Stimulated activated effector memory CD8-positive, alpha-beta T cell treated with anti-CD3 and anti-CD28 coated beads, Interleukin-12 subunit alpha, Interleukin-12 subunit beta, amount 100 ng/mL, for 72 hours (primary cell): ENCODE data around the gene FADS2.

ENCODE experiments used
- ATAC-seq: fragments of 150-1000 bp; cut with Tn5 transposase; 2 replicates; pipeline ENCODE4 v1.10.0; 2021
- DNase-seq, 2 donors: peaks; one replicate each; pipeline ENCODE4 v3.0.0; 2021 to 2022; ENCODE audit warnings: low spot score in 2 of 2
- H3K27ac Mint-ChIP-seq: one replicate; pipeline ENCODE4 v1.8.0; 2022; ENCODE audit warnings: mild to moderate bottlenecking, mixed read lengths
- H3K36me3 Mint-ChIP-seq: one replicate; pipeline ENCODE4 v1.8.0; 2022; ENCODE audit warnings: mild to moderate bottlenecking, mixed read lengths
- H3K4me1 Mint-ChIP-seq: one replicate; pipeline ENCODE4 v1.8.0; 2022; ENCODE audit warnings: mixed read lengths
- H3K4me3 Mint-ChIP-seq: one replicate; pipeline ENCODE4 v1.8.0; 2022; ENCODE audit warnings: mild to moderate bottlenecking, mixed read lengths
- H3K9me3 Mint-ChIP-seq: one replicate; pipeline ENCODE4 v1.8.0; 2022; ENCODE audit warnings: mixed read lengths

Gene FADS2

DNA sequence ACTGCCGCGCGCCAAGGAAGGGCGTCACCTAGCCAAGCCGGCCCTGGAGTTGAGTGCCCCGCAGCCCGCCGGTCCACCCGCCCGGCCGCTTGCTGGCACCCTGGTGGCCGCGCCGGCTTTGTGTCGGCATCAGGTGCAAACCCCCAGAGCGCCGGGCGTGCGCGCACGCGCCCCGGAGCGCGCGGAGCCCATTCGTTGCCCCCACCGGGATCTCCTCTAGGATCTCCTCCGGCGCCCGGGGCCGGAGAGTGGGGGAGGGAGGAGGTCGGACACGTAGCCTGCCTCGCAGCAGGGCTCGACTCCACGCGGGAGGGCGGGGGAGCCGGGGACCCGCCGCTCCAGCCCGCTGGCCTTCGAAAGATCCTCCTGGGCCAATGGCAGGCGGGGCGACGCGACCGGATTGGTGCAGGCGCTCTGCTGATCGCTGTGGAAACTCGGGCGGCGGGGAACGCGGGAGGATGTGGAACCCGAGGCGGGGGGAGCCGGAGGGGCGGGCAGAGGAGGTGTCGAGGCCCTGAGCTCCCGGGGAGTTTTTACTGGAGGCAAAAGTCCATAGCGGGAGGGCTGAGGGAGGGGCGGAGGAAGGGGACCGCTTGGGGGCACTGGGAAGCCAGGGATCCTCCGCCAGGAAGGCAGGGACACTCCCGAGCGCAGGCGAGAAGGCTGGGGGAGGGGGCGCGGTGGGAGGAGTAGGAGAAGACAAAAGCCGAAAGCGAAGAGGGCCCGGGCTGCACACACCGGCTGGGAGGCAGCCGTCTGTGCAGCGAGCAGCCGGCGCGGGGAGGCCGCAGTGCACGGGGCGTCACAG, at the start of gene FADS2:
Gene FADS2 (plus strand): TSS at position 730 of the 808 bp plus-strand sequence. CDS start 91 bp downstream, outside the sequence.
- H3K4me1 Mint-ChIP-seq = peaks cover 44% of the 10 kb centered on the region
- H3K4me3 Mint-ChIP-seq = peak within 1 kb of the TSS; percentile 86
- H3K36me3 Mint-ChIP-seq = peaks cover 20% of the 10 kb centered on the region
- DNase-seq = peak; percentile 73 to 87
- ATAC-seq = peak; percentile 92
- no peaks in the 10 kb centered on the region for H3K9me3 Mint-ChIP-seq
- peak within 1 kb of the TSS; percentile 88 for H3K27ac Mint-ChIP-seq

DNA sequence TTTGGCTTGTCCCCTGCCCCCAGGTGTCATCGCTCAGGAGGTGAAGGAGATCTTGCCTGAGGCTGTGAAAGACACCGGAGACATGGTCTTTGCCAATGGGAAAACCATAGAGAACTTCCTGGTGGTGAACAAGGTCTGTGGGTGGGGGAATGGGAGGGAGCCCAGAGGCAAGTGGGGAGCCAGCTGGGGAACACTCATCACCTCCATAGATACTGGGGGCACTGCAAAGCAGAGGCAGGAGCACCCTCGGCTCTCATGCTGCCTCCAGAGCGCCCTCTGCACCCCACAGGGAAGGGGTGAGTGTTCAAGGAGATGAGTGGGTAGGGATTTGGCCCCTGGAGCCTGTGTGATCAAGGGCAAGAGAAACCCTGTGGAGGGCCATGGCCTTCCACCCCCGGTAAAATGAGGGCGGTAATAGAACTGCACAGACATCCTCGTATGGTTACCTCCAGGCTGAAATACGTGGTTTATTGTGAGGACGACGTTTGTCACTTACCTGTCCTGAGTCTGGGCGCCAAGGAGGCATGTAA, 49.7 kb upstream of the FADS2 start:
- Mint-ChIP-seq H3K9me3 (no peaks in the 10 kb centered on the region), H3K4me3 (peak overlapping the region; percentile 47), H3K4me1 (peaks cover 30% of the 10 kb centered on the region), H3K36me3 (peaks cover 16% of the 10 kb centered on the region), H3K27ac (peak overlapping the region; percentile 78)
- no peak for DNase-seq
- no peak for ATAC-seq

DNA sequence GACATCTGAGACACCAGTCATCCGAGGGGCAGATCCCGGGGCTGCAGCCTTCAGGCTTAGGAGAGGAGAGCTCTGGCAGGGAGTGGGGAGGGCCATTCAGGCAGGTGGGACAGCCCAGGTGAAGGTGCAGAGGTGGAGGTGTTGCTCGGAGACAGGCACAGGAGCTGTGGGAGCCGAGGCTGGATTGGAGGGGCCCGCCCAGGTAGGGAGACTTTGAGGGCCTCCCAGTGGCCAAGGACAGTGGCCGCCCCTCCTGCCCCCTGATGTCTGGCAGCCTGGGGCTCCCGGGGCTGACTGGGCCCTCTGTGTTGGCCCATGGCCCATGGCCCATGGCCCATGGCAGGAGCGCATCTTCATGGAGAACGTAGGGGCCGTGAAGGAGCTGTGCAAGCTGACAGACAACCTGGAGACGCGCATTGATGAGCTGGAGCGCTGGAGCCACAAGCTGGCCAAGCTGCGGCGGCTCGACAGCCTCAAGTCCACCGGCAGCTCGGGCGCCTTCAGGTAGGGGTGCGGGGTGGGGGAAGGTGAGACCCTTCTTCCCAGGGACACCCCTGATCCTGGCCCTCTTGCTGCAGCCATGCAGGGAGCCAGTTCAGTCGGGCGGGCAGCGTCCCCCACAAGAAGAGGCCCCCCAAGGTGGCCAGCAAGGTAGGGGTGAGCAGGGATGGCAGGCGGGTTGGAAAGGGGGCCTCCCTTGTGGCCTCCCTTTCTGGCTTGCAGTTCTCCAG, 49.0 kb upstream of the FADS2 start:
- H3K27ac Mint-ChIP-seq = peak overlapping the region; percentile 77
- no peaks in the 10 kb centered on the region for H3K9me3 Mint-ChIP-seq
- DNase-seq (no peak), ATAC-seq (no peak)
- no peak overlapping the region for H3K4me3 Mint-ChIP-seq
- H3K36me3 Mint-ChIP-seq = peaks cover 23% of the 10 kb centered on the region
- peaks cover 29% of the 10 kb centered on the region for H3K4me1 Mint-ChIP-seq

DNA sequence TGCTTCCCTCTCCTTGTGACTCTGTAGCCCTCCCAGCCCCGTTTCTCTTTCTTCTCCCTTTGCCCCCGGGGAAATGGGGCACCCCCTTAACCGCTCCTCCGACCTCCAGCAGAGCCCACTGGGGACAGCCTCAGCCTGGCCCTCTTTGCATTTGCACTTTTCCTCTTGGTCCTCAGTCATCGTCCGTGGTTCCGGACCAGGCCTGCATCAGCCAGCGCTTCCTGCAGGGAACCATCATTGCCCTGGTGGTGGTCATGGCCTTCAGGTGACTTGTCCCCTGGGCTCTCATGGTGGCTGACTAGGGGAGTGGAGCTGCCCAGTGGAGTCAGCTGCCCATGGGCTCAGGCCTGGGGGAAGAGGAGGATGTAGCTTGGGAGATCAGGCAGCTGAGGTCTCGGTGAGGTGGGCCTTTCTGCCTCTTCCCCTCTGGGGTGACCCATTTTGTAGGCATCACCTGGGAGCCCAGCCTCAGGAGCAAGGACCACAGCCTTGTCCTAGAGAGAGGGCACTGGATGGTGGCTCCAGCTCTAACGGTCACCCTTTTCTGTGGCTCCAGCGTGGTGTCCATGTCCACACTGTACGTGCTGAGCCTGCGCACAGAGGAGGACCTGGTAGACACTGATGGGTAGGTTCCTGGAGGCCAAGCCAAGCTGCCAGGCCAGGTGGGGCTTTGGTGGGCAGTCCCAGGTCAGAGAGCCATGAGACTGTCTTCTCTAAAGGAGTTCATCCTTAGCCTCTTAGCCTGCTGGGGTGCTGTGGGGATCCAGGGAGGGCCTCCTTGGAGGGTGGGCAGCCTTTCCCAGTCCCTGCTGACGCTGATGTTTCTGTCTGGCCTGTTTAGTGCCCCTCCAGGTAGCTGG, 48.2 kb upstream of the FADS2 start:
- Mint-ChIP-seq H3K27ac (peak overlapping the region; percentile 77), H3K36me3 (peaks cover 31% of the 10 kb centered on the region), H3K4me3 (no peak overlapping the region), H3K9me3 (no peaks in the 10 kb centered on the region), H3K4me1 (peaks cover 32% of the 10 kb centered on the region)
- DNase-seq = no peak
- ATAC-seq = no peak

DNA sequence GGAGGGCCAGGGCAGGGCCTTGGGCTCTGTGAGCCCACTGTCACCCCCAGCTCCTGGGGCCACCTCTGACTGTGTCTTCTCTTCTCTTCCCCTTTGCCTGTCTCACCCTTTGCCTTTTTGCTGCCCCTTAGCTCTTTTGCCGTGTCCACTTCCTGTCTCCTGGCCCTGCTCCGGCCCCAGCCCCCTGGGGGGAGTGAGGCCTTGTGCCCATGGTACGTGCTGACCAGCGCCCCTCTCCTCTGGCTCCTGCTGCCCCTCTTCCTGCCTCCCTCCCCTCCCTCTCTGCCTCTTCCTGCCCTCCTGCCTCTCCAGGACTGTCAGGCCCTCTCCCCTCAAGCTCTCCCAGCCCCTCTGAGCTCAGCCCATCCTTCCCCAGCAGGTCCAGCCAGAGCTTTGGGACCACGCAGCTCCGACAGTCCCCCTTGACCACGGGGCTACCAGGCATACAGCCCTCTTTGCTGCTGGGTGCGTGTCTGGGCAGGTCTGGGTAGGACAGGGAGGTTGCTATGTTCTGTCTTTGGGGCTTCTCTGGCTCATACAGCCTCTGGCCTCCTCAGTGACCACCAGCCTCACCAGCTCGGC, 47.4 kb upstream of the FADS2 start:
- Mint-ChIP-seq H3K9me3 (no peaks in the 10 kb centered on the region), H3K4me1 (peaks cover 29% of the 10 kb centered on the region), H3K4me3 (no peak overlapping the region), H3K27ac (peak overlapping the region; percentile 77), H3K36me3 (peaks cover 33% of the 10 kb centered on the region)
- ATAC-seq = no peak
- no peak for DNase-seq

DNA sequence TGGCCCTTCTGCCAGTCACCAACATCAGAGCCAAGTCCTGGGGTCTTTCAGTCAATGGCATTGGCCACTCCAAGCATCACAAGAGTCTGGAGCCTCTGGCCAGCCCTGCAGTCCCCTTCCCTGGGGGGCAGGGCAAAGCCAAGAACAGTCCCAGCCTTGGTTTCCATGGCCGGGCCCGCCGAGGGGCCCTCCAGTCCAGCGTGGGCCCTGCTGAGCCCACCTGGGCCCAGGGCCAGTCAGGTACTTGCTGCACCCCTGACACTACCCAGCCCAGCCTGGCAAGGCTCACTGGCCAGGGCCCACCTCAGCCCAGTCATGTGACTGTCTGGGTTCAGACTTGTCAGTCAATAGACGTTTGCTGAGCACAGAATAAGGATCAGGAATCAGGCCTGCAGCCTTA, 46.5 kb upstream of the FADS2 start:
- Mint-ChIP-seq H3K27ac (no peak overlapping the region), H3K36me3 (peaks cover 39% of the 10 kb centered on the region), H3K4me1 (peaks cover 20% of the 10 kb centered on the region), H3K9me3 (no peaks in the 10 kb centered on the region), H3K4me3 (no peak overlapping the region)
- DNase-seq = no peak
- no peak for ATAC-seq

DNA sequence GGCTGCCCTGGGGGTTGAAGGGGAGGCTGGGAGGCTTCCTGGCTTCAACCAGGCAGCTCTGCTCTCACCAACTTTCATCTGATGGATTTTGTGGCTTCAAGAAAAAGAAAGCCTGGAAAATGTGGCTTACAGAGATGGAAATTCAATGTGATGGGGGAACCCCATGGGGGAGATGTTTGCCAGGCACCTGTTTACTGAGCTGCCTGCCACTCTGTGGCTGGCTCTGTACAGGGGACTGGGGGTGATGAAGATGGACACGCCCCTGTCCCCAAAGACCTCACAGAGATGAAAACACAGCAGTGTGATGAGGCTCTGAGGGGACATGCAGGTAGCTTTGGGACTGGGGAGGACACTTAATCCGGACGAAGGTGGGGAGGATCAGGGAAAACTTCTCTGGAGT, 45.8 kb upstream of the FADS2 start:
- H3K4me1 Mint-ChIP-seq = peaks cover 14% of the 10 kb centered on the region
- ATAC-seq = no peak
- no peaks in the 10 kb centered on the region for H3K9me3 Mint-ChIP-seq
- H3K4me3 Mint-ChIP-seq = no peak overlapping the region
- H3K27ac Mint-ChIP-seq = no peak overlapping the region
- peaks cover 46% of the 10 kb centered on the region for H3K36me3 Mint-ChIP-seq
- DNase-seq = no peak

DNA sequence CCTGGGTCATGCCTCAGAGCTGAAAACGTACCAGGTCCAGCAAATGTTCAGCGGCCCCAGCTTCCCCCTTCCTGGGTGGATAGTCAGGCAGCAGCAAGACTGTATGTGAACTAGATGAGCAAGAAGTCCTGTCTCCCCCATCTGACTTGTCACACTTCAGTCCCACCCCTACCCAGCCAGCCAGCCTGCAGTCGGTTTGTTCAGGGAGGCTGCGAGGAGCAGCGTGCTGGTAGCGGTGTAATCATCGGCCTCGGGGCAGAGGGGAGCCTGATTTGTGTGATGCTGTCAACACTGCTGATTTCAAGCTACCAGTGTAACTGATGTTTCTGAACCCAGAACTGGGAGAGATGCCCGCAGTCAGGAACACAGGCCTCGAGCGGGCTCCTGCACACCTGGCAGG, 45.3 kb upstream of the FADS2 start:
- DNase-seq (no peak), ATAC-seq (no peak)
- Mint-ChIP-seq H3K4me1 (peaks cover 11% of the 10 kb centered on the region), H3K36me3 (peaks cover 52% of the 10 kb centered on the region), H3K9me3 (no peaks in the 10 kb centered on the region), H3K27ac (peak overlapping the region; percentile 64), H3K4me3 (no peak overlapping the region)

DNA sequence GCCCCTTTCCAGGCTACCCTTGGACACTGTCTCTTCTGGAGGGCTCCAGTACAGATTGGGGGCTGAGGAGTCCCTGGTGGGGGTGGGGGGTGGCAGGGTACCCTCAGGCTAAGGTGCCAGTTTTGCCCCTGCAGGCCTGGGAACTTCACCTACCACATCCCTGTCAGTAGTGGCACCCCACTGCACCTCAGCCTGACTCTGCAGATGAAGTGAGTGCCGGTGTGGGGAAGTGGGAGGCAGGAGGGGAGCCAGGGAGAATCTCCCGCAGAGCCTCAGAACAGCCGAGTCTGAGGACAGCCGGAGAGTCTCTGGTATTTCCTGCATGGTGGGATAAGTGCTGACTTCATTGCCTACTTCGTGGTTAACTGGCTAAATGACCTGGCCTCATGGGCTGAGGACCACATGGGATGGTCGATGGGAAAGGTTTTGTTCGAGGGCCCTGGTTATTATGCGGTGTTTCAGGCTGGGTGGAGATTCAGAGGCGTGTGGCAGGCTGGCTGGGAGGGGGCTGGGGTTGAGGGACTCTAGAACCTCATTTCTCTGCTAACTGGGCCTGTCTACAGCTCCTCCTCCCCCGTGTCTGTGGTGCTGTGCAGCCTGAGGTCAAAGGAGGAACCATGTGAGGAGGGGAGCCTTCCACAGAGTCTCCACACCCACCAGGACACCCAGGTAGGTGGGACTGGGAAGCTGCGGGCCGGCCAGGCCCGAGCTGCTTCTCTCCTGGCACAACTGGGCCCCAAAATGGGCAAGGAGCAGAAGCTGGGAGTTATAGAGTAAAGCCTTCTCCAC, 44.2 kb upstream of the FADS2 start:
- ATAC-seq (no peak), DNase-seq (no peak)
- Mint-ChIP-seq H3K4me1 (peaks cover 11% of the 10 kb centered on the region), H3K4me3 (no peak overlapping the region), H3K27ac (peak overlapping the region; percentile 83), H3K9me3 (no peaks in the 10 kb centered on the region), H3K36me3 (peaks cover 63% of the 10 kb centered on the region)

DNA sequence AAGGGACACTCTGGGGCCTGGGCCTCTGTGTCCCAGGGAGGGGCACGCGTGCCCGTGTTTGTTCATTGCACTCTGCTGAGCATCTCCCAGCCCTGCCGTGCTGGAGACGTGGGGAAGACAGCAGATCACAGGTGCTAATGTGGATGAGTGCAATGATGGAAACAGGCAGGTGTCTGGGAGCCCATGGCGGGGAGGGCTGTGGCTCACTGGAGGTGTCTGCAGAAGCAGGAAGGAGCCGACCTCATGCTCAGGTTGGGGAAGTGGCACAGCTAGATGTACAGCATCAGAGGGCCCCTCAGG, 43.6 kb upstream of the FADS2 start:
- DNase-seq (no peak), ATAC-seq (no peak)
- H3K36me3 Mint-ChIP-seq = peaks cover 68% of the 10 kb centered on the region
- H3K27ac Mint-ChIP-seq = peak overlapping the region; percentile 83
- H3K9me3 Mint-ChIP-seq = no peaks in the 10 kb centered on the region
- H3K4me1 Mint-ChIP-seq = peaks cover 13% of the 10 kb centered on the region
- no peak overlapping the region for H3K4me3 Mint-ChIP-seq

DNA sequence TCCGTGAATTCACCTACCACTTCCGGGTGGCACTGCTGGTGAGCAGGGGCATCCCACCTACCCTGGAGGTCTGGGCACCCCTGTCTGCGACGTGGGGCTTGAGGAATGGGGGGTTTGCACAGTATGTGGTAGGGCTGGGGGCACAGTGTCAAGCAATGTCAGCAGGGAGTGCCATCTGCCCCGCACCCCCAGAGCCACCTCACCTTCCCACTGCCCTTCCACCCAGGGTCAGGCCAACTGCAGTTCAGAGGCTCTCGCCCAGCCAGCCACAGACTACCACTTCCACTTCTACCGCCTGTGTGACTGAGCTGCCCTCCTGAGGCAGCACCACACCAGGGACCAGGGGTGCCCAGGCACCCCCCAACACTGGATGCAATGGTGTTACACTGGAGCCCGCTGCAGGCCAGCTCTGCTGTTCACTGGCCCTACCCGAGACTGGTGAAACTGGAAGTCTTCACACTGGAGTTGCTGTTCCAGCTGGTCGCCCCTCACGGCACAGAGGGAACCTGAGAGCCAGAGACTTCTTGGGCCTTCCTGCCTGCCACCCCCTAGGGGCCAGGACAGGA, 42.2 kb upstream of the FADS2 start:
- peaks cover 23% of the 10 kb centered on the region for H3K4me1 Mint-ChIP-seq
- H3K27ac Mint-ChIP-seq = peak overlapping the region; percentile 50
- H3K4me3 Mint-ChIP-seq = no peak overlapping the region
- DNase-seq (no peak), ATAC-seq (no peak)
- H3K36me3 Mint-ChIP-seq = peaks cover 83% of the 10 kb centered on the region
- H3K9me3 Mint-ChIP-seq = no peaks in the 10 kb centered on the region

DNA sequence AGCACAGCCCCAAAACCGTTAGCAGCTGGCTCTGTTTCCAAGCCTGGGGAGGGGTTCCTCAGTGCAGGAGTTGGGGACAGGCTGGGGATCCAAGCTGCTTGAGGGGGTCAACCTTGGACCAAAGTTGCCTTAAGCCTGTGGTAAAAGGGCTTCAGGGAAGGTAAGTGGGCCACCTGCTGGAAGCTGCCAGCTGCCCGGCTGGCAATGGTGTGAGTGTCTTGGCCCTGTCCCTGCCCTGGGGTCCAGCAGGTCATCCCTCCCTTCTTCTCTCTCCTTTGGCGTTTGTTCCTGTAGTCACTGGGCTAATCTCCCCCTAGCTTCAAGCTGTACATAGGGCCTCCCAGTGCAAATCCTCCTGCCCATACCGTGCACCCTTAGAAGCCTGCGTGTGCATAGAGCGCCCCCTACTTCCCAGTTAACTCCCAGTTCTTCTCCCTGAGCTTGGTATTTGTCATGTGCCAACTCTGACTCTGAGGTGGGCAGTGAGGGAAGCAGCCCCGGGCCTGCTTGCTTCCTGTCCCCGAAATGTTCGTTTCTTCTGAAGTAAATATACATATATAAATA, 40.1 kb upstream of the FADS2 start:
- peaks cover 95% of the 10 kb centered on the region for H3K36me3 Mint-ChIP-seq
- no peak overlapping the region for H3K27ac Mint-ChIP-seq
- H3K4me3 Mint-ChIP-seq = no peak overlapping the region
- no peak for ATAC-seq
- DNase-seq = no peak
- H3K4me1 Mint-ChIP-seq = peaks cover 32% of the 10 kb centered on the region
- no peaks in the 10 kb centered on the region for H3K9me3 Mint-ChIP-seq

DNA sequence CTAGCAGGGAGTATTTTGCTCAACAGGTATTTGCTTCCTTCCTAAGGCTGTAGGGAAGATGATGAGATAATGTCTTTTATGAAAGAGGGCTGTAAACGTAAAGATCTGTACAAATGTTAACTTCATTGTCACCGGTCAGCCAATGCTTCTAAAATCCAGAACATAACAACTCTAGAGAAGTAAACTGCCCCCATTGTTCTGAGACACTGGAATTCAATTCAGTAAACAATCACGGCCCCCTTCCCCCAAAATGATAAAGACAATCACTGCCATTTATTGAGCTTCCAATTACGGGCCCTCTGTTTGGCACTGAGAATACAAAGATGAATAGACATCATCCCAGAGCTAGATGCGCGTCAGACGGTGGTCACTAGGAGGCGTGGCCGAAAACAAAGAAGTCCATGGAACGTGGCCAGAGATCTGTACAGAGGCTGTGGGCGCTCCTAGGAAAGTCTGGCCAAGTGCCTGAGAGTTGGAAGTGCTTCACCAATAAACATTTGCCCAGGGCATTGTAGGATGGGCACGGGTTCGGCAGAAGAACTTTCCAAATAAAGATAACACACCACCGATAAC, 36.3 kb upstream of the FADS2 start:
- H3K27ac Mint-ChIP-seq = peak overlapping the region; percentile 100
- peaks cover 40% of the 10 kb centered on the region for H3K4me1 Mint-ChIP-seq
- H3K36me3 Mint-ChIP-seq = peaks cover 98% of the 10 kb centered on the region
- ATAC-seq = peak; percentile 68
- no peaks in the 10 kb centered on the region for H3K9me3 Mint-ChIP-seq
- H3K4me3 Mint-ChIP-seq = peak overlapping the region; percentile 96
- peak; percentile 25 to 64 for DNase-seq
